PC-9 (cell line): ENCODE results near the gene PMPCA.

ENCODE experiments used
- CTCF ChIP-seq: fragments of 200-600 bp; sonication (generic); conservative IDR thresholded peaks from 2 replicates; pipeline ENCODE4 v1.6.1; 2017; ENCODE audit warnings: mixed run types, antibody characterized with exemption, mild to moderate bottlenecking, moderate library complexity
- EZH2 ChIP-seq: fragments of 200-600 bp; sonication (generic); IDR thresholded peaks from 2 replicates; pipeline ENCODE4 v1.8.0; 2017; ENCODE audit warnings: antibody characterized with exemption, low read depth

- no peak for TF ChIP-seq CTCF
- TF ChIP-seq EZH2: no peak
These were observed 50.4 kb downstream of the PMPCA start for GRCh38 chr9:136460772-136461325.
